HG02798 (cell line): Measurements from ENCODE around the gene CREBBP.

ENCODE experiments used
- ATAC-seq: cut with Tn5 transposase; IDR thresholded peaks from one replicate; pipeline ENCODE4 v1.9.1; 2021; ENCODE audit warnings: mild to moderate bottlenecking; ENCODE audit not compliant: unreplicated experiment, poor library complexity

The CREBBP gene

GRCh38 chr16:3691761-3692160, 188.8 kb downstream of the CREBBP start:
- no peak for ATAC-seq

- ATAC-seq: no peak
Measured at GRCh38 chr16:3690980-3691720, 189.4 kb downstream of the CREBBP start.

DNA sequence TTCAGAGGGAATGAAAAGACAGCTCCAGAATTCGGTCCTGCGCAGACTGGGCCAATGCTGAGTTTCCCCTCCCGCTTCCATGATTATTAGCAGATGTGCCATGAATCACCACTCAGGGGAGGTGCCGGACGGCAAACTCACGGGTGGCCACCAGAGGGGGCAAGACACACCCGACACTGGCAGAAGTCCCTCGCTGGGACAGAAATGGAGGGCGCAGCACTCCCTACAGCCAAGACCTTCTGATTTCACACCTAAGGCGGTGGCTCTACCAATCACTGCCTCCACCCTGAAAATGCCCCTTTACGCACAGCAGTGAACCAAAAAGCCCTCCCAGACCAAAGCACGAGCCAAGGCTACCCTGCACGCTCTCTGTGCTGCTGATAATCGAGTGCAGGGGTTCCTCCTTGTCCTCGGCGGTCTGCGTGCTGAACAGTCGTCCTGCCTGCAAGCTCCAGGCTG, 190.0 kb downstream of the CREBBP start:
- ATAC-seq: peak; percentile 77

GRCh38 chr16:3689731-3690130, 190.8 kb downstream of the CREBBP start:
- ATAC-seq: no peak

- ATAC-seq: no peak
Measured at GRCh38 chr16:3687792-3688191, 192.7 kb downstream of the CREBBP start.

- ATAC-seq: no peak
Measured at GRCh38 chr16:3687021-3687420, 193.5 kb downstream of the CREBBP start.

DNA sequence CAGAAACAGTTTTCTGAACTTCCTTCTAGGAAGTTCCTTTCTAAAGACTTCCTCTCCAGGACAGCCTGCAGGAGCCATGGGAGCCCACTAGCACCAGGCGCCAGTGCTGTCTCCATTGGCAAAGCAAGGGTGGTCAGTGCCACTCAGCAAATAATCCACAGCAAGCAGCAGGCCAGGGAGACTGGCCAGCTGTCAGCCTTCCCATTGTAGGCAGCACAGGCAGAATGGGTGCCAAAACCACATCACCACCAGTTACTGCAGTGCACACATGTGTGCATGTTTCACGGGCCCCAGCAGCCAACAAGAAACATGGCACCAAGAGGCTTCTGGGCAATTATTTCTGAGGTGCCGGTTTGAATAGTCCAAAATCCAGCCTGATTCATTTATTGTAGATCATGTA, 199.3 kb downstream of the CREBBP start:
- ATAC-seq: no peak

DNA sequence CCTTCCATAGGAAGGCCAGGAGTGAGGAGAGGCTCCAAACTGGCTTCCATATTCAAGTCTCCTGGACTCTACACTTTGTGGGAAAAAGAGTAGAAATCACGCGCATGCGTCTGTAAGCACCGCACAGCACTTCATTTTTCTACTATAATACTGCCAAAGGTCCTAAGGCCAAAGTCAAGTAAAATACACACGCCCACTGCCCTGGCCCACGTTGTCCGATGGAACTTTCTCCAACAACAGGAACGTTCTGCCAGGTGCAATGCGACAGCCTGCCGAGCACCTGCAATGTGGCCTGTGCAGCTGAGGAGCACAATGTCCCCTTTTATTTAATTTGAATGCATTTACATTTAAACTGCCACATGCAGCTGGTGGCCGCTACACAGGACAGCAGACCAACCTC, 202.5 kb downstream of the CREBBP start:
- ATAC-seq: no peak

DNA sequence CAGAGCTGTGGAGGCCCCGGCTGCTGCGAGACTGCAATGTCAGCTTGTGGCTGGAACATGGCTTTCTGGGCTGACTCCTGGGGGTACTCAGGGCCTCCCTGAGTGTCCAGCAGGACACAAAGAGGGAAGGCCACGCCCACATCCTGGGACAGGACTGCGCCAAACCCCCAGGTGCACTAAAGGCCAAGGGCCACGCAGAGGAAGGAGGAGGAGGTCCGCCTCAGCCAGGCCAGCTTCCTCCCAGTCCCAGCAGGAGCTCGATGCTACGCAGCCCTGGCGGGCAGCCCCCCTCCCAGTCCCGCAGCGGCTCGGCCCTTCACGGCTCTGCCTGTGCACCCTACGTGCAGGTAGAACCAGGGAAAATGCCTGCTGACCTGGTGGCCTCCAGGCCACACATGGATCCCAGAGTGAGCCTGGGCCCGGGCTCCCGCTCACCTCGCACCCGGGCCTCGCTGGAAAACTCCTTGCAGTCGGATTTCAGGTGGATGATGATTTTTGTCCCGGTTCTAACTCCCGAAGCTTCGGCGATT, 204.8 kb downstream of the CREBBP start:
- no peak for ATAC-seq
